Ovary (tissue), 3 donors: ENCODE results near the gene METTL21A.

Experiments
- POLR2A ChIP-seq: fragments of 450-650 bp; IDR thresholded peaks from one replicate; pipeline ENCODE4 v1.6.1; 2017; ENCODE audit warnings: antibody characterized with exemption, mild to moderate bottlenecking, moderate library complexity
- TF ChIP-seq, protein P1 (sequence below), 3 donors: fragments of 450-650 bp in 2 of 3; fragments of 200-600 bp in 1 of 3; IDR thresholded peaks; one replicate each; pipeline versions ENCODE4 v1.5.1 to v1.8.0; 2016 to 2022; ENCODE audit warnings: antibody characterized with exemption in 3 of 3, mild to moderate bottlenecking in 1 of 3
- donor health status: DM: no; HTN: no; CAD: no.

DNA sequence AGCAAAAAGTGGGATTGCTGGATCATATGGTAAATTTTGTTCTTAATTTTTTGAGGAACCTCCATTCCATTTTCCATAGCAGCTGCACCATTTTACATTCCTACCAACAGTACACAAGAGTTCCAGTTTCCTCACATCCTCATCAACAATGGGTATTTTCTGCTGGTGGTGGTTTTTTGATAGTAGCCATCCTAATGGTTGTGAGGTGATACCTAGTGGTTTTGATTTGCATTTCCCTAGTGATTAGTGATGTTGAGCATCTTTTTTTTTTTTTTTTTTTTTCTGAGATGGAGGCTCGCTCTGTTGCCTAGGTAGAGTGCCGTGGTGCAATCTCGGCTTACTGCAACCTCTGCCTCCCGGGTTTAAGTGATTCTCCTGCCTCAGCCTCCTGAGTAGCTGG is 30.5 kb downstream of the METTL21A start:
- TF ChIP-seq, protein P1, sequence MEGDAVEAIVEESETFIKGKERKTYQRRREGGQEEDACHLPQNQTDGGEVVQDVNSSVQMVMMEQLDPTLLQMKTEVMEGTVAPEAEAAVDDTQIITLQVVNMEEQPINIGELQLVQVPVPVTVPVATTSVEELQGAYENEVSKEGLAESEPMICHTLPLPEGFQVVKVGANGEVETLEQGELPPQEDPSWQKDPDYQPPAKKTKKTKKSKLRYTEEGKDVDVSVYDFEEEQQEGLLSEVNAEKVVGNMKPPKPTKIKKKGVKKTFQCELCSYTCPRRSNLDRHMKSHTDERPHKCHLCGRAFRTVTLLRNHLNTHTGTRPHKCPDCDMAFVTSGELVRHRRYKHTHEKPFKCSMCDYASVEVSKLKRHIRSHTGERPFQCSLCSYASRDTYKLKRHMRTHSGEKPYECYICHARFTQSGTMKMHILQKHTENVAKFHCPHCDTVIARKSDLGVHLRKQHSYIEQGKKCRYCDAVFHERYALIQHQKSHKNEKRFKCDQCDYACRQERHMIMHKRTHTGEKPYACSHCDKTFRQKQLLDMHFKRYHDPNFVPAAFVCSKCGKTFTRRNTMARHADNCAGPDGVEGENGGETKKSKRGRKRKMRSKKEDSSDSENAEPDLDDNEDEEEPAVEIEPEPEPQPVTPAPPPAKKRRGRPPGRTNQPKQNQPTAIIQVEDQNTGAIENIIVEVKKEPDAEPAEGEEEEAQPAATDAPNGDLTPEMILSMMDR (IDR thresholded peaks at IDR 0.05), result no peak
- TF ChIP-seq POLR2A, result no peak
